Breast epithelium (tissue), 3 donors: ENCODE results near the gene ATP9B.

Source experiments
- POLR2AphosphoS5 ChIP-seq, 3 donors: sonication (generic); formaldehyde crosslinking; IDR thresholded peaks; one replicate each; pipeline ENCODE4 v1.6.1; 2017; ENCODE audit warnings: antibody characterized with exemption in 3 of 3
- TF ChIP-seq, protein P1 (sequence below), 3 donors: fragments of 450-650 bp; IDR thresholded peaks; one replicate each; pipeline ENCODE4 v1.5.1; 2016 to 2017; ENCODE audit warnings: antibody characterized with exemption in 3 of 3, mild to moderate bottlenecking in 3 of 3, moderate library complexity in 3 of 3

DNA sequence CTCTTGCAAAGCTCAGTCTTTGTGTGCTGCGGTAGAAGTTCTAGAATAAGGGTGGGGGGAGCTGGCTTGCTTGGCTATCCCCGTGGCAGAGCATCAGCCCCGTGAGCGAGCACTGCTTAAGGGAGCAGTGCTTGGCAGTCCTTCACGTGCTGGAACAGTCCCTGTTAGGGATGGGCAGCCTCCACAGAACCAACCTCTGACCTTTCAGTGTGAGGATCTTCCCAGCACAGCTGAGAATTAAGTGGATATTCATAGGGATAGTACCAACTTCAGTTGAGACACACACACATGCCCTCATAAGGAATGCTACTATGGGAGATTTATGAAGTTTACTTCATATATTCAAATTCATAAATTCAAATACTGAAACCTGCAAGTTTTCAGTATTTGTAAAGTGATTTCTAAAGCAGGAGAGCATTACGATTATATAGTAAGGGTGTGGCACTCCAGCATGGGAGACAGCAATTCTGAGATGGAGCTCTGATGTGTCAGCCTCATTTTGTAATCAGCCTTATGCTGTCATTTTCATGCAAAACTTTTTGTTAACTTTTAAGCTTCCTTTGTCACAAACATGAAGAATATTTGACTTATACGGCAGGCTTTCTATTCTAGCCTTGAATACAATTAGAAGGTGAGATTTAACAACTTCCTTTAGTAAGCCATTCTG, 39.5 kb downstream of the ATP9B start:
- TF ChIP-seq, protein P1, sequence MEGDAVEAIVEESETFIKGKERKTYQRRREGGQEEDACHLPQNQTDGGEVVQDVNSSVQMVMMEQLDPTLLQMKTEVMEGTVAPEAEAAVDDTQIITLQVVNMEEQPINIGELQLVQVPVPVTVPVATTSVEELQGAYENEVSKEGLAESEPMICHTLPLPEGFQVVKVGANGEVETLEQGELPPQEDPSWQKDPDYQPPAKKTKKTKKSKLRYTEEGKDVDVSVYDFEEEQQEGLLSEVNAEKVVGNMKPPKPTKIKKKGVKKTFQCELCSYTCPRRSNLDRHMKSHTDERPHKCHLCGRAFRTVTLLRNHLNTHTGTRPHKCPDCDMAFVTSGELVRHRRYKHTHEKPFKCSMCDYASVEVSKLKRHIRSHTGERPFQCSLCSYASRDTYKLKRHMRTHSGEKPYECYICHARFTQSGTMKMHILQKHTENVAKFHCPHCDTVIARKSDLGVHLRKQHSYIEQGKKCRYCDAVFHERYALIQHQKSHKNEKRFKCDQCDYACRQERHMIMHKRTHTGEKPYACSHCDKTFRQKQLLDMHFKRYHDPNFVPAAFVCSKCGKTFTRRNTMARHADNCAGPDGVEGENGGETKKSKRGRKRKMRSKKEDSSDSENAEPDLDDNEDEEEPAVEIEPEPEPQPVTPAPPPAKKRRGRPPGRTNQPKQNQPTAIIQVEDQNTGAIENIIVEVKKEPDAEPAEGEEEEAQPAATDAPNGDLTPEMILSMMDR (IDR thresholded peaks at IDR 0.05) = no peak
- TF ChIP-seq POLR2AphosphoS5 (IDR thresholded peaks at IDR 0.05) = no peak
